Measurements from ENCODE around the gene LLGL1. TPM values are rescaled to one million over a fixed set of nuclear protein-coding genes. Genes with fewer than 3 reads are reported as not detected.

The LLGL1 gene
- total and polyA plus RNA-seq, 2 donors (not counting 3 experiments of a cell fraction or from before 2014, with no cell fraction given) = 34.9 to 47.1 TPM

- peak; percentile 49 for TF ChIP-seq POLR2AphosphoS5 (IDR thresholded peaks at IDR 0.05; ENCODE audit: insufficient read depth, low read depth, low read length)
- TF ChIP-seq MYC (IDR thresholded peaks at IDR 0.05; ENCODE audit: low read depth, low read length) = no peak
- no peaks in the 10 kb centered on the region for H3K9me1 ChIP-seq (replicated peaks; ENCODE audit: control insufficient read depth, extremely low read depth, insufficient read depth, low read length)
- no TSS peak for BruUV-seq (replicated peaks)
- DNase-seq (ENCODE audit: low read depth, low spot score) (peak; percentile 57), FAIRE-seq (peak; percentile 40)
- H3K9me3 ChIP-seq (replicated peaks; ENCODE audit: control insufficient read depth, insufficient read depth, low read length) = no peaks in the 10 kb centered on the region
- peaks cover 14 to 51% of the 10 kb centered on the region in 2 experiments for H3K36me3 ChIP-seq (ENCODE audit: control insufficient read depth in 2 of 2, extremely low read depth in 1 of 2, insufficient read depth in 2 of 2, low read length in 2 of 2)
- H4K20me1 ChIP-seq (replicated peaks; ENCODE audit: control insufficient read depth, extremely low read depth, insufficient read depth, low read length) = no peaks in the 10 kb centered on the region
- H3K27ac ChIP-seq (ENCODE audit: insufficient read depth, low read depth, low read length) = no peak overlapping the region
- dilution Hi-C loops (cut with MboI; ENCODE audit: extremely low pct_ligation_motif_present, low sequenced_read_pairs) (no loop called here), intact Hi-C loops (cut with micrococcal nuclease) (loop anchor here (1.0 to 5.0 kb wide), 2 partner anchors 11 to 55 kb away; no protein-coding TSS in a partner anchor)
- H3K79me2 ChIP-seq (ENCODE audit: control insufficient read depth, insufficient read depth, low read length) = no peaks in the 10 kb centered on the region
- no peak overlapping the region for H3K4me3 ChIP-seq (replicated peaks in 1 of 3; ENCODE audit: insufficient read depth in 1 of 3, low read depth in 1 of 3, low read length in 3 of 3)
- H3K27me3 ChIP-seq (ENCODE audit: control insufficient read depth in 2 of 2, insufficient read depth in 2 of 2, low read length in 2 of 2) = no peaks in the 10 kb centered on the region
- no peak overlapping the region for H3K9ac ChIP-seq (replicated peaks; ENCODE audit: extremely low read depth, insufficient read depth, low read length)
- POLR2A ChIA-PET = interaction anchor here (0.5 kb wide), 1 partner anchor 114 kb away, joined by 3 read pairs; no protein-coding TSS in a partner anchor
- H3K4me2 ChIP-seq (ENCODE audit: insufficient read depth, low read length) = no peak overlapping the region
- H3K4me1 ChIP-seq (ENCODE audit: control insufficient read depth, extremely low read depth, insufficient read depth, low read length) = peaks cover 23% of the 10 kb centered on the region
- CTCF ChIA-PET = interaction anchor here (0.9 to 2.5 kb wide), 8 partner anchors 9 to 105 kb away, joined by 3 to 13 read pairs (median 4); no protein-coding TSS in a partner anchor
- no peak overlapping the region for H2AFZ ChIP-seq (ENCODE audit: low read depth, low read length)
These were observed 21.6 kb downstream of the LLGL1 start for GRCh38 chr17:18246880-18247612.

- H3K4me2 ChIP-seq (ENCODE audit: insufficient read depth, low read length) = no peak overlapping the region
- BruUV-seq (replicated peaks) = no TSS peak
These were observed 22.2 kb downstream of the LLGL1 start for GRCh38 chr17:18247613-18248001.

More at GRCh38 chr17:18247613-18248001, 22.2 kb downstream of the LLGL1 start:
- Histone ChIP-seq H3K27me3 (ENCODE audit: control insufficient read depth in 2 of 2, insufficient read depth in 2 of 2, low read length in 2 of 2) (no peaks in the 10 kb centered on the region), H3K4me1 (ENCODE audit: control insufficient read depth, extremely low read depth, insufficient read depth, low read length) (peaks cover 23% of the 10 kb centered on the region), H3K36me3 (ENCODE audit: control insufficient read depth in 2 of 2, extremely low read depth in 1 of 2, insufficient read depth in 2 of 2, low read length in 2 of 2) (peaks cover 14 to 53% of the 10 kb centered on the region in 2 experiments), H3K9ac (replicated peaks; ENCODE audit: extremely low read depth, insufficient read depth, low read length) (no peak overlapping the region), H3K9me1 (replicated peaks; ENCODE audit: control insufficient read depth, extremely low read depth, insufficient read depth, low read length) (no peaks in the 10 kb centered on the region), H3K27ac (ENCODE audit: insufficient read depth, low read depth, low read length) (peak overlapping the region; percentile 82), H2AFZ (ENCODE audit: low read depth, low read length) (no peak overlapping the region), H4K20me1 (replicated peaks; ENCODE audit: control insufficient read depth, extremely low read depth, insufficient read depth, low read length) (no peaks in the 10 kb centered on the region), H3K4me3 (replicated peaks in 1 of 3; ENCODE audit: insufficient read depth in 1 of 3, low read depth in 1 of 3, low read length in 3 of 3) (no peak overlapping the region), H3K9me3 (replicated peaks; ENCODE audit: control insufficient read depth, insufficient read depth, low read length) (no peaks in the 10 kb centered on the region), H3K79me2 (ENCODE audit: control insufficient read depth, insufficient read depth, low read length) (no peaks in the 10 kb centered on the region)
- FAIRE-seq (no peak), DNase-seq (ENCODE audit: low read depth, low spot score) (peak; percentile 20)
- TF ChIP-seq MAX (IDR thresholded peaks at IDR 0.05; ENCODE audit: insufficient read depth, insufficient read length) (no peak), POLR2A (IDR thresholded peaks at IDR 0.05; ENCODE audit: low read depth, low read length) (no peak), CTCF (IDR thresholded peaks at IDR 0.05; ENCODE audit: extremely low read depth in 1 of 2, insufficient read depth in 1 of 2, low read depth in 1 of 2, low read length in 2 of 2) (no peak), JUN (IDR thresholded peaks at IDR 0.05; ENCODE audit: borderline replicate concordance, insufficient read depth, insufficient read length, low read depth) (no peak), POLR2AphosphoS5 (IDR thresholded peaks at IDR 0.05; ENCODE audit: insufficient read depth, low read depth, low read length) (no peak), GATA2 (IDR thresholded peaks at IDR 0.05; ENCODE audit: insufficient read depth, insufficient read length, low read depth, low read length) (no peak), FOS (IDR thresholded peaks at IDR 0.05; ENCODE audit: borderline replicate concordance, insufficient read depth, low read length) (no peak), EZH2 (IDR thresholded peaks at IDR 0.05; ENCODE audit: borderline replicate concordance, low read depth, low read length, severe bottlenecking) (no peak), MYC (IDR thresholded peaks at IDR 0.05; ENCODE audit: low read depth, low read length) (no peak)
- dilution Hi-C loops (cut with MboI; ENCODE audit: extremely low pct_ligation_motif_present, low sequenced_read_pairs) = no loop called here
- intact Hi-C loops (cut with micrococcal nuclease) = loop anchor here (1.0 to 5.0 kb wide), 2 partner anchors 11 to 55 kb away; no protein-coding TSS in a partner anchor
- ChIA-PET CTCF (interaction anchor here (0.9 to 2.5 kb wide), 9 partner anchors 9 to 105 kb away, joined by 3 to 13 read pairs (median 4); no protein-coding TSS in a partner anchor), POLR2A (interaction anchor here (0.5 kb wide), 1 partner anchor 114 kb away, joined by 3 read pairs; no protein-coding TSS in a partner anchor)
